Cardiac fibroblast (primary cell): ENCODE results near the gene PLEKHH1.

Source experiments
- DNase-seq, 2 donors: peaks; one replicate each; pipeline versions ENCODE4 v3.0.0 to v3.0.0-alpha.2; 2010; ENCODE audit warnings: low read depth in 2 of 2
- H3K4me3 ChIP-seq, 2 donors: replicated peaks in 1 of 2; 1 replicate in 1 of 2; 2 replicates in 1 of 2; pipeline ENCODE4 v1.5.1; 2011; ENCODE audit warnings: low read depth in 2 of 2, low read length in 2 of 2, mild to moderate bottlenecking in 2 of 2, moderate library complexity in 1 of 2
- TF ChIP-seq, protein P1 (sequence below): IDR thresholded peaks from one replicate; pipeline ENCODE4 v1.5.1; 2011; ENCODE audit warnings: low read depth, mild to moderate bottlenecking, low read length, inconsistent platforms

Gene PLEKHH1

DNA sequence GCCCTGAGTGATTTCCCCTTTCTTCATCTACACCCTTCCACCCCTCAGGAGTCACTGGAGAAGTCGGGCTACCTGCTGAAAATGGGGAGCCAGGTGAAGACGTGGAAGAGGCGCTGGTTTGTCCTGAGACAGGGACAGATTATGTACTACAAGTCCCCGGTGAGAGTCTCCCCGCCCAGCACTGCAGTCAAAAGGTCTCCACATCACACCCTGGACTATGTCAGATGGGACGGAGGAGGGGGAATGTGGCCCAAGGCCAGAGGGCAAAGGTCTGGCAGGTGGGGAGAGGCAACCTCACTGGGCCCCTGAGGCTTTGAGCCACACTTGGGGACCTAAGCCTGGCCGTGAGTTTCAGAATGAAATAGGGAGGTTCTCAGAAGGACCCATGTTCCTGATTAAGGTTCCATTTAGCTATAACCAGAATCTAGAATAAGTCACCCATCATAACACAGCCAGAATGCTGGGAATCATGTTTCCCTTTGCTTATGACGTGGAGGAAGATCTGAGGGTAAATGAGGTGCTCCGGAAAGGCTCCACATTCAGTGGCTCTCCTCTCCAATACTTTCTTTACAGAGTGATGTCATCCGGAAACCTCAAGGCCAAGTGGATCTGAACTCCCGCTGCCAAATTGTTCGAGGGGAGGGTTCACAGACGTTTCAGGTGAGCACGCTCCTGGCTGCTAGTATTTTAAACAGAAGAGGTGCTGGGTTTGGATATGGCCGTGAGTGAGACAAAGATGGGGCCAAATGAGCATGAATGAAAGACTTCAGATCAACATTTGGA is 40.3 kb downstream of the PLEKHH1 start:
- no peak for DNase-seq
- no peak overlapping the region for H3K4me3 ChIP-seq
- TF ChIP-seq, protein P1, sequence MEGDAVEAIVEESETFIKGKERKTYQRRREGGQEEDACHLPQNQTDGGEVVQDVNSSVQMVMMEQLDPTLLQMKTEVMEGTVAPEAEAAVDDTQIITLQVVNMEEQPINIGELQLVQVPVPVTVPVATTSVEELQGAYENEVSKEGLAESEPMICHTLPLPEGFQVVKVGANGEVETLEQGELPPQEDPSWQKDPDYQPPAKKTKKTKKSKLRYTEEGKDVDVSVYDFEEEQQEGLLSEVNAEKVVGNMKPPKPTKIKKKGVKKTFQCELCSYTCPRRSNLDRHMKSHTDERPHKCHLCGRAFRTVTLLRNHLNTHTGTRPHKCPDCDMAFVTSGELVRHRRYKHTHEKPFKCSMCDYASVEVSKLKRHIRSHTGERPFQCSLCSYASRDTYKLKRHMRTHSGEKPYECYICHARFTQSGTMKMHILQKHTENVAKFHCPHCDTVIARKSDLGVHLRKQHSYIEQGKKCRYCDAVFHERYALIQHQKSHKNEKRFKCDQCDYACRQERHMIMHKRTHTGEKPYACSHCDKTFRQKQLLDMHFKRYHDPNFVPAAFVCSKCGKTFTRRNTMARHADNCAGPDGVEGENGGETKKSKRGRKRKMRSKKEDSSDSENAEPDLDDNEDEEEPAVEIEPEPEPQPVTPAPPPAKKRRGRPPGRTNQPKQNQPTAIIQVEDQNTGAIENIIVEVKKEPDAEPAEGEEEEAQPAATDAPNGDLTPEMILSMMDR, result no peak

DNA sequence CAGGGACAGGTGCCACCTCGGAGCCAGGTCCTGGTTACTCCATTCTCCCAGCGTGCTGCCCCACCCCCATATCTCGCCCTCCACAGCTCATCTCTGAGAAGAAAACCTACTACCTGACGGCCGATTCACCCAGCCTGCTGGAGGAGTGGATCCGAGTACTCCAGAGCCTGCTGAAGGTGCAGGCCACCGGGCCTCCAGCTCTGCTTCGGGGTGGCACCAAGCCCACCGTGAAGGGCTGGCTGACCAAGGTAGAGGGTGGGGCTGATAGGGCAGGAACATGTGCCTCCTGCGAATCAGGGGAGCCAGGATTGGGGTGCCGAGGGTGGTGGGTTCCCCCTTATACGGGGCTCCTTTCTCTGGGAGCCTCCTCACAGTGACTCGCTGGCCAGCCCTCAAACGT is 41.1 kb downstream of the PLEKHH1 start:
- no peak for DNase-seq
- H3K4me3 ChIP-seq, result no peak overlapping the region
- TF ChIP-seq, protein P1, result no peak

DNA sequence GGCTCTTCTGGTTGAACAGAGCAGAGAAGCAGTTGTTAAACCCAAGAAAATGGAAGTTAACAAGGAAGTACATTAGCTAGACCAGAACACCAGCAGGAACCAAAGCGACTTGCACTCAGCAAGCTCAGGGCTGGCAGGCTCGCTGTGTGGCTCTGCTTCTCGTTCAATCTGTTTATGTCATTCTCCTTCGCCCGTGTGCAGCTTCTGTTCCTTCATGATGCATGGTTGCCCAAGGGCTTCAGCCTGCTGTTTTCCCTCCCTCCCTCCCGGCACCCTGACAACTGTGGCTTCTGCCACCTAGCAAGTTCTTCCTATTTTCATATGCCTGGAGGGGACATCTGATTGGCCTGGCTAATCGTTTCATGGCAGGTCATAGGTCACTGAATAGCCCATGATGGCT is 41.7 kb downstream of the PLEKHH1 start:
- TF ChIP-seq, protein P1, result no peak
- no peak for DNase-seq
- no peak overlapping the region for H3K4me3 ChIP-seq

DNA sequence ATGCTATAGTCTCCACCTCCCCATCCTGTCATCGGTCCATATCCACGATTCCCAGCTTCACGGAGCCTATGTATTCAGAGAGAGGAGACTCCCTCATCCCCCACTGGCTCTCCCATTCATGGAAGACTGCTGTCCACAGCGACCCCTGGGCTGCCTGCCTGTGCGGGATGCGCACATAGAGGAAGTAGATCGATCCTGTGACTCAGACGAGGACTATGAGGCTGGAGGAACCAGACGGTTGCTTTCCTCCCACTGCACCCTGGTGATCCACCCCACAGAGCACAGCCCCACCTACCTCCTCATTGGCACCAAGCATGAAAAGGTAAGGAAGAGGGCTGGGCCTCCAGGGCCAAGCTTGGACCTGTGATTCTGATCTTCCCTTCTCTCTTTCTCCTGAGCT is 42.6 kb downstream of the PLEKHH1 start:
- H3K4me3 ChIP-seq, result no peak overlapping the region
- TF ChIP-seq, protein P1, result no peak
- DNase-seq, result no peak

DNA sequence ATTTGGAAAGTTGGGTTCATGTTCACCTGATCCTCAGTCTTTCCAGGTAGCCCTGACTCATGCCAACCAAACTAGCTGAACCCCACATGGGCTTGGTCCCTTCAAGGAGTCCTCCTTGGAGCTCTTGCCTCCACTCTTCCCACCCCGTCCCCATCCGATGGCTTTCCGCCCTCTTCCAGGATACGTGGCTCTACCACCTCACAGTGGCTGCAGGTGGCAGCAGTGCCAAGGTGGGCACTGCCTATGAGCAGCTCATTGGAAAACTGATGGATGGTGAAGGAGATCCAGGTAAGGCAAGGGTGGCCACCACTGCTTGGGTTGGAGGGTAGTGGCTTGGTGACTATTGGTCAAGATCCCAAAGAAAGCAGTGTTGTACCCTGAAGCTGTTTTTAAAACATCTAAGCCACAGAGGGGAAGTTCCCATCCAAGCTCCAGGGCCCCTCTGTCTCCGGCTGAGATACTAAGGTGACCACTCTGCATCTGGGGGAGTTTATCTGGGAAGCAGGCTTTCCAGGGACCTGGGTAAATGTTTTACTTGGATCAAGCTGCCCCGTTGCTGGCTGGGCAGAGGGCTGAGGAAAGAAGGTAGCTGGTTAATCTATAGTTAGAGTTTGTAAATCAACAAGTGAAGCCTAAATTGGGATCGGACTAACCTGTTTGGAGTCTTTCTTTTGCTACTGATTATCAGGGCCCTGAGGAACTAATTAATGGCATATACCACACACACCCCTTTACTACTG is 43.3 kb downstream of the PLEKHH1 start:
- TF ChIP-seq, protein P1, result no peak
- DNase-seq, result no peak
- no peak overlapping the region for H3K4me3 ChIP-seq

DNA sequence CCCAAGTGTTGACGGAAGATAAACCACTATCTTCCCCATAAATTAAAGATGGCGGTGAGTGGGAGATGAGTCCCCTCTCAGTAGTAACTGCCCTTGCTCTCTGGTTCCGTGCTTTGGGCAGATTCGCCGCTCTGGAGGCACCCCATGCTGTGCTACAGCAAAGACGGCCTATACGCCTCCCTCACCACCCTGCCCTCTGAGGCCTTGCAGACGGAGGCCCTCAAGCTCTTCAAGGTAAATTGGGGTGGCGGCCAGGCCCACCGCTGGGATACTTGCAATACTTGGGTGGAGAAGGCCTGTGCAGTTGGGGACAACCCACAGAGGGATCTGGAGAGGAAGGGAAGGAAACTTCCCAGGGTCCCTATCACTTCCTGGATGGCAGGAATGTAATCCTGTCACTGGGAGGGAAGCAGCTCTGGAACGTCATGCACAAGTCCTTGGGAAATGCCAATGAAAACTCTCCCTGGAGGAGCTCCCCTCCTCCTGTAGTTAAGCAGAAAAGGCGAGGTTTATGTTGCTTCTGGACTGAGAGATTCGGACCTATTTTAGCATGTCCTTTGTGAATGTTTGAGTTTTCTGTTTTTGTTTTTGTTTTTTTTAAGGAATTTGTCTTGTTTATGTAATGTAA is 44.2 kb downstream of the PLEKHH1 start:
- peak in 1 of 2 donors; percentile 16 for DNase-seq
- TF ChIP-seq, protein P1, result no peak
- H3K4me3 ChIP-seq, result no peak overlapping the region
